H9 (cell line): Measurements from ENCODE around the gene PLCXD1. TPM values are rescaled to one million over a fixed set of nuclear protein-coding genes. Genes with fewer than 3 reads are reported as not detected.

ENCODE experiments used
- DNase-seq: peaks from one replicate; pipeline ENCODE4 v3.0.0-alpha.2; 2017
- H2AFZ ChIP-seq: one replicate; pipeline ENCODE4 v1.6.1; 2013; ENCODE audit warnings: mild to moderate bottlenecking, low read length, control low read depth, moderate library complexity
- H2AK5ac ChIP-seq: 2 replicates; pipeline ENCODE4 v1.6.1; 2013; ENCODE audit warnings: low read length, control low read depth, mixed read lengths; ENCODE audit not compliant: insufficient read length
- H2BK120ac ChIP-seq: one replicate; pipeline ENCODE4 v1.6.1; 2013; ENCODE audit warnings: low read depth, mild to moderate bottlenecking, low read length, control low read depth, inconsistent platforms; ENCODE audit not compliant: poor library complexity, severe bottlenecking
- H2BK12ac ChIP-seq: 2 replicates; pipeline ENCODE4 v1.6.1; 2013; ENCODE audit warnings: low read length, control low read depth, mixed read lengths, low read depth; ENCODE audit not compliant: insufficient read length
- H2BK15ac ChIP-seq: 2 replicates; pipeline ENCODE4 v1.6.1; 2013; ENCODE audit warnings: low read depth, low read length, control low read depth
- H2BK20ac ChIP-seq: one replicate; pipeline ENCODE4 v1.6.1; 2013; ENCODE audit warnings: low read depth, mild to moderate bottlenecking, low read length, control low read depth, inconsistent platforms; ENCODE audit not compliant: poor library complexity, severe bottlenecking
- H2BK5ac ChIP-seq: 2 replicates; pipeline ENCODE4 v1.6.1; 2013; ENCODE audit warnings: low read length, control low read depth, mixed read lengths; ENCODE audit not compliant: insufficient read length
- H3K14ac ChIP-seq: 2 replicates; pipeline ENCODE4 v1.6.1; 2013; ENCODE audit warnings: low read length, control low read depth; ENCODE audit not compliant: insufficient read depth
- H3K18ac ChIP-seq: 2 replicates; pipeline ENCODE4 v1.6.1; 2013; ENCODE audit warnings: low read depth, mild to moderate bottlenecking, mixed read lengths, low read length, control low read depth; ENCODE audit not compliant: insufficient read length
- H3K23ac ChIP-seq: 2 replicates; pipeline ENCODE4 v1.6.1; 2013; ENCODE audit warnings: low read length, control low read depth, mixed read lengths, low read depth; ENCODE audit not compliant: insufficient read length
- H3K23me2 ChIP-seq: 2 replicates; pipeline ENCODE4 v1.6.1; 2013; ENCODE audit warnings: low read depth, mild to moderate bottlenecking, mixed read lengths, low read length, control low read depth; ENCODE audit not compliant: insufficient read length, poor library complexity, severe bottlenecking
- H3K27ac ChIP-seq: 2 replicates; pipeline ENCODE4 v1.5.1; 2013; ENCODE audit warnings: low read length, control low read depth, mixed read lengths, low read depth; ENCODE audit not compliant: insufficient read length
- H3K27me3 ChIP-seq: 2 replicates; pipeline ENCODE4 v1.6.1; 2013; ENCODE audit warnings: low read length, control low read depth, inconsistent platforms; ENCODE audit not compliant: insufficient read depth
- H3K4ac ChIP-seq: 2 replicates; pipeline ENCODE4 v1.6.1; 2013; ENCODE audit warnings: low read depth, mild to moderate bottlenecking, control low read depth, inconsistent platforms, low read length, moderate library complexity
- H3K4me1 ChIP-seq: 2 replicates; pipeline ENCODE4 v1.6.1; 2013; ENCODE audit warnings: low read length, control low read depth, inconsistent platforms; ENCODE audit not compliant: insufficient read depth
- H3K4me2 ChIP-seq: 2 replicates; pipeline ENCODE4 v1.6.1; 2013; ENCODE audit warnings: low read length, control low read depth, mixed read lengths; ENCODE audit not compliant: insufficient read length, insufficient read depth
- H3K56ac ChIP-seq: 2 replicates; pipeline ENCODE4 v1.6.1; 2013; ENCODE audit warnings: low read depth, mild to moderate bottlenecking, mixed read lengths, low read length, control low read depth; ENCODE audit not compliant: insufficient read length
- H3K79me1 ChIP-seq: 2 replicates; pipeline ENCODE4 v1.6.1; 2013; ENCODE audit warnings: low read depth, mild to moderate bottlenecking, moderate library complexity, low read length, control low read depth, inconsistent platforms; ENCODE audit not compliant: insufficient read depth, poor library complexity, severe bottlenecking
- H3K79me2 ChIP-seq: 2 replicates; pipeline ENCODE4 v1.6.1; 2013; ENCODE audit warnings: low read length, control low read depth, inconsistent platforms; ENCODE audit not compliant: insufficient read depth
- H3K9ac ChIP-seq: 2 replicates; pipeline ENCODE4 v1.6.1; 2013; ENCODE audit warnings: low read length, control low read depth, mixed read lengths; ENCODE audit not compliant: insufficient read length; ENCODE audit errors: extremely low read depth
- H3K9me3 ChIP-seq: one replicate; pipeline ENCODE4 v1.6.1; 2013; ENCODE audit warnings: low read depth, low read length, inconsistent platforms; ENCODE audit not compliant: control insufficient read depth
- H3T11ph ChIP-seq: one replicate; pipeline ENCODE4 v1.6.1; 2013; ENCODE audit warnings: mild to moderate bottlenecking, low read length, control low read depth, inconsistent platforms
- H4K20me1 ChIP-seq: one replicate; pipeline ENCODE4 v1.6.1; 2013; ENCODE audit not compliant: control insufficient read depth, insufficient read length, insufficient read depth
- H4K5ac ChIP-seq: 2 replicates; pipeline ENCODE4 v1.6.1; 2013; ENCODE audit warnings: low read depth, mild to moderate bottlenecking, mixed read lengths, low read length, control low read depth; ENCODE audit not compliant: insufficient read length
- H4K8ac ChIP-seq: replicated peaks from 2 replicates; pipeline ENCODE4 v1.6.1; 2013; ENCODE audit warnings: low read length, control low read depth, mixed read lengths, low read depth; ENCODE audit not compliant: insufficient read length
- H4K91ac ChIP-seq: 2 replicates; pipeline ENCODE4 v1.6.1; 2013; ENCODE audit warnings: low read depth, mild to moderate bottlenecking, moderate library complexity, mixed read lengths, low read length, control low read depth; ENCODE audit not compliant: insufficient read length
- H3K27ac Mint-ChIP-seq, 3 experiments: 2 replicates in 2 of 3; 3 replicates in 1 of 3; pipeline ENCODE4 v1.8.0; 2020 to 2021; ENCODE audit warnings: mixed read lengths in 3 of 3, mild to moderate bottlenecking in 1 of 3, moderate library complexity in 1 of 3
- H3K27me3 Mint-ChIP-seq: 2 replicates; pipeline ENCODE4 v1.8.0; 2021; ENCODE audit warnings: low read depth, mild to moderate bottlenecking, moderate library complexity, mixed read lengths
- H3K36me3 Mint-ChIP-seq, 3 experiments: 2 replicates in 2 of 3; 3 replicates in 1 of 3; pipeline ENCODE4 v1.8.0; 2020 to 2021; ENCODE audit warnings: low read depth in 3 of 3, mixed read lengths in 3 of 3; ENCODE audit not compliant: insufficient read depth in 1 of 3
- H3K4me1 Mint-ChIP-seq, 2 experiments: 2 replicates each; pipeline ENCODE4 v1.8.0; 2020; ENCODE audit warnings: mixed read lengths in 2 of 2
- H3K4me3 Mint-ChIP-seq, 2 experiments: 2 replicates in 1 of 2; 3 replicates in 1 of 2; pipeline ENCODE4 v1.8.0; 2020 to 2021; ENCODE audit warnings: mild to moderate bottlenecking in 2 of 2, mixed read lengths in 2 of 2, moderate library complexity in 1 of 2
- H3K9me3 Mint-ChIP-seq, 2 experiments: 2 replicates in 1 of 2; 3 replicates in 1 of 2; pipeline ENCODE4 v1.8.0; 2020; ENCODE audit warnings: mild to moderate bottlenecking in 2 of 2, mixed read lengths in 2 of 2, moderate library complexity in 1 of 2
- CTCF ChIP-seq: fragments of 200-600 bp; sonication (generic); conservative IDR thresholded peaks from 3 replicates; pipeline ENCODE4 v1.8.0; 2021; ENCODE audit warnings: antibody characterized with exemption, mild to moderate bottlenecking
- WGBS: extraction: QIAGEN DNeasy Blood & Tissue Kit; methylation state at CpG from one replicate; pipeline ENCODE4 v1.1.7; 2013; ENCODE audit warnings: missing lambda C conversion rate, low lambda C conversion rate, mixed read lengths; ENCODE audit not compliant: insufficient read length; ENCODE audit errors: extremely low coverage; 5-methylcytosine and 5-hydroxymethylcytosine counted together
- total RNA-seq: library from RNA; stranded (reverse); gene quantifications from 2 replicates; pipeline ENCODE4 v1.2.1, GENCODE V29; 2021

Gene PLCXD1
- total RNA-seq, 1 experiment from 2014 or later: 96.5 TPM

- H2BK120ac ChIP-seq: no peak overlapping the region
- no peak overlapping the region for H3K56ac ChIP-seq
- peaks cover 1% of the 10 kb centered on the region for H3K79me1 ChIP-seq
- no peaks in the 10 kb centered on the region for H3K27me3 ChIP-seq
- no peak overlapping the region for H2AK5ac ChIP-seq
- H3K9me3 Mint-ChIP-seq: no peaks in the 10 kb centered on the region
- DNase-seq: no peak
- no CpG with 5 or more reads among the region's 51 CpGs for WGBS
- no peak overlapping the region for H3K27ac Mint-ChIP-seq
- TF ChIP-seq CTCF: no peak
- H3K4me1 ChIP-seq: no peaks in the 10 kb centered on the region
- peaks cover 2% of the 10 kb centered on the region; the same call in 1 of the 2 replicates for H3K27me3 Mint-ChIP-seq
- H3K23ac ChIP-seq: no peak overlapping the region
- no peak overlapping the region for H4K8ac ChIP-seq
- no peaks in the 10 kb centered on the region for H3K9me3 ChIP-seq
- H3K4ac ChIP-seq: no peak overlapping the region
- H3K23me2 ChIP-seq: peaks cover 3% of the 10 kb centered on the region
- no peak overlapping the region for H3K4me2 ChIP-seq
- H3K79me2 ChIP-seq: no peaks in the 10 kb centered on the region
- no peaks in the 10 kb centered on the region for H4K20me1 ChIP-seq
- H3T11ph ChIP-seq: no peak overlapping the region
- no peak overlapping the region for H3K4me3 Mint-ChIP-seq
- no peak overlapping the region for H2BK12ac ChIP-seq
- H3K14ac ChIP-seq: no peak overlapping the region
- H4K5ac ChIP-seq: no peak overlapping the region
- H3K9ac ChIP-seq: no peak overlapping the region
- no peak overlapping the region for H3K18ac ChIP-seq
- H3K27ac ChIP-seq: no peak overlapping the region
- H3K4me1 Mint-ChIP-seq: peaks cover 0 to 4% of the 10 kb centered on the region in 2 experiments; a peak in 1 of 4 replicates
- H4K91ac ChIP-seq: no peak overlapping the region
- no peak overlapping the region; the same call in 1 of the 2 replicates for H2BK15ac ChIP-seq
- no peak overlapping the region for H2BK20ac ChIP-seq
- H2BK5ac ChIP-seq: no peak overlapping the region
- peaks cover 18 to 40% (median 37%) of the 10 kb centered on the region in 3 experiments for H3K36me3 Mint-ChIP-seq
- no peak overlapping the region for H2AFZ ChIP-seq
Measured at GRCh38 chrX:314781-315595, 33.8 kb downstream of the PLCXD1 start.
